Astrocyte of the hippocampus (primary cell): ENCODE measurements around the gene TUBB1.
A peak's percentile ranks its signal among the peaks of the same experiment; 100 is the strongest.

Source experiments
- DNase-seq: peaks from one replicate; pipeline ENCODE4 v3.0.0; 2011; ENCODE audit warnings: low read depth, low spot score

TUBB1 gene

GRCh38 chr20:58989196-58989595, 30.0 kb upstream of the TUBB1 start:
- no peak for DNase-seq

GRCh38 chr20:58990651-58991445, 28.4 kb upstream of the TUBB1 start:
- DNase-seq, result no peak

GRCh38 chr20:58991715-58992114, 27.5 kb upstream of the TUBB1 start:
- no peak for DNase-seq

- DNase-seq, result no peak
These were observed 26.3 kb upstream of the TUBB1 start for GRCh38 chr20:58992911-58993310.

- DNase-seq, result no peak
These were observed 25.6 kb upstream of the TUBB1 start for GRCh38 chr20:58993332-58994248.

- no peak for DNase-seq
These were observed 24.7 kb upstream of the TUBB1 start for GRCh38 chr20:58994390-58995159.

- DNase-seq, result no peak
These were observed 23.6 kb upstream of the TUBB1 start for GRCh38 chr20:58995461-58996225.

- DNase-seq, result no peak
These were observed 23.0 kb upstream of the TUBB1 start for GRCh38 chr20:58996226-58996611.

- no peak for DNase-seq
These were observed 22.0 kb upstream of the TUBB1 start for GRCh38 chr20:58997141-58997770.

GRCh38 chr20:58998656-58999055, 20.6 kb upstream of the TUBB1 start:
- no peak for DNase-seq

GRCh38 chr20:59000326-59000725, 18.9 kb upstream of the TUBB1 start:
- no peak for DNase-seq

GRCh38 chr20:59001068-59001448, 18.2 kb upstream of the TUBB1 start:
- no peak for DNase-seq

- no peak for DNase-seq
These were observed 17.6 kb upstream of the TUBB1 start for GRCh38 chr20:59001449-59002171.

GRCh38 chr20:59002388-59002787, 16.8 kb upstream of the TUBB1 start:
- no peak for DNase-seq

GRCh38 chr20:59002874-59003399, 16.3 kb upstream of the TUBB1 start:
- DNase-seq, result no peak

- DNase-seq, result no peak
These were observed 15.3 kb upstream of the TUBB1 start for GRCh38 chr20:59003836-59004492.

- DNase-seq, result no peak
These were observed 14.8 kb upstream of the TUBB1 start for GRCh38 chr20:59004493-59004762.

- DNase-seq, result peak; percentile 48
These were observed 14.3 kb upstream of the TUBB1 start for GRCh38 chr20:59004763-59005522.
